Measurements from ENCODE around the gene LPAR2. TPM values are rescaled to one million over a fixed set of nuclear protein-coding genes. Genes with fewer than 3 reads are reported as not detected.

LPAR2 gene
- 40.3 TPM for total RNA-seq
- long read RNA-seq, partial matches to known transcripts: 20 of 28 reads
- long read RNA-seq, other reads (novel, unspliced or antisense): 5 of 28 reads

DNA sequence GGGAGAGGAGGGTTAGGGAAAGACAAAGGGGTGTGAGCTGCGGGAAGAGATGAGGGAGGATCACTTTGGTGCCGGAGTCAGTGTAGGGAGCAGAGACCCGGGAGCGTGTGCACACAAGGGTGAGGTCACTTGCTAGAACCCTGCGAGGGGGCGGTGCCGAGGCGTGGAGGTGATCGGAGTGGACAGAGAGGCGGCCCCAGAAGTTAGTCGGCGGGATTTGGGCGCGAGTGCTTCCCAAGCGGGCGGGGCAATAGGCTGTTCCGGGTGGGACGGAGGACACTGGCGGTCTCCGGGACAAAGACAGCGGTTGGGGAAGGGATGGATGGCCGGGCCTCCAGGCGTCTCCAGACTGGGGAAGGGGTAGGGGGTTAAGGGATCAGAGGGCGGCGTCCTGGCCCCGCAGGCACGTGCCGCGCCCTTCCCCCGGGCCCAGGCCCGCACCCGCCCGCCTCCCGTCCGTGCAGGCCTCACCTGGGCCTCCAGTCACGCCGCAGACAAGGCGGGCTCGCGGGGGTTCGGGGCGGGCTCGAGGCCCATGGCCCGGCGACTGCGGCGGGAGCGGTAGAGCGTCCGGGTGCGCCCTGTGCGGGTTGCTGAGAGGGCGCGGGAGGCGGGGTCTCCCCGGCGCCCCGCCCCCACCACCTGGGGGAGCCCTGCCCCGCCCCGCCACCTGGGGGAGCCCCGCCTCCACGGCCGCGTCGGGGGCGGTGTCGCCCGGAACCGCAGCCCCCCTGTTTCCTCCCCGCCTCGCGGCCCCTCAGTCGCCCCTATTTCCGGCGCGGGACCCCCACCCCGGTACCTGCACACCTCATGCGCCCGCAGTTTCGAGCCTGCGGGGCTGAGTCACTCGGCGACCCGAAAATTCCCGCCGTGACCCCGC is at the start of gene LPAR2:
Gene LPAR2, minus strand, starts transcription at position 600 of the 880 bp plus-strand sequence. CDS start 945 bp downstream, outside the sequence.
- Histone ChIP-seq H3K36me3 (peaks cover 14% of the 10 kb centered on the region), H3K27ac (peak within 1 kb of the TSS; percentile 69)
- intact Hi-C loops (cut with DNase I): no loop called here

GRCh38 chr19:19677579-19677978 is 49.6 kb upstream of the LPAR2 start:
- no peak for ATAC-seq
- intact Hi-C loops (cut with DNase I): no loop called here
- Histone ChIP-seq H3K4me1 (no peaks in the 10 kb centered on the region), H3K4me3 (no peak overlapping the region), H3K27me3 (ENCODE audit: low read depth) (no peaks in the 10 kb centered on the region), H3K36me3 (peaks cover 74% of the 10 kb centered on the region), H3K27ac (no peak overlapping the region), H3K9me3 (peaks cover 36% of the 10 kb centered on the region)
- TF ChIP-seq, protein P1, sequence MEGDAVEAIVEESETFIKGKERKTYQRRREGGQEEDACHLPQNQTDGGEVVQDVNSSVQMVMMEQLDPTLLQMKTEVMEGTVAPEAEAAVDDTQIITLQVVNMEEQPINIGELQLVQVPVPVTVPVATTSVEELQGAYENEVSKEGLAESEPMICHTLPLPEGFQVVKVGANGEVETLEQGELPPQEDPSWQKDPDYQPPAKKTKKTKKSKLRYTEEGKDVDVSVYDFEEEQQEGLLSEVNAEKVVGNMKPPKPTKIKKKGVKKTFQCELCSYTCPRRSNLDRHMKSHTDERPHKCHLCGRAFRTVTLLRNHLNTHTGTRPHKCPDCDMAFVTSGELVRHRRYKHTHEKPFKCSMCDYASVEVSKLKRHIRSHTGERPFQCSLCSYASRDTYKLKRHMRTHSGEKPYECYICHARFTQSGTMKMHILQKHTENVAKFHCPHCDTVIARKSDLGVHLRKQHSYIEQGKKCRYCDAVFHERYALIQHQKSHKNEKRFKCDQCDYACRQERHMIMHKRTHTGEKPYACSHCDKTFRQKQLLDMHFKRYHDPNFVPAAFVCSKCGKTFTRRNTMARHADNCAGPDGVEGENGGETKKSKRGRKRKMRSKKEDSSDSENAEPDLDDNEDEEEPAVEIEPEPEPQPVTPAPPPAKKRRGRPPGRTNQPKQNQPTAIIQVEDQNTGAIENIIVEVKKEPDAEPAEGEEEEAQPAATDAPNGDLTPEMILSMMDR (IDR thresholded peaks at IDR 0.05): no peak
- DNase-seq: no peak

More for the DNA sequence above, at the start of gene LPAR2:
- ATAC-seq (peak; percentile 94 to 96), DNase-seq (peak; percentile 72)
- TF ChIP-seq, protein P1 (IDR thresholded peaks at IDR 0.05): peak; percentile 6
- Histone ChIP-seq H3K9me3 (no peaks in the 10 kb centered on the region), H3K27me3 (ENCODE audit: low read depth) (no peaks in the 10 kb centered on the region), H3K4me1 (peaks cover 14% of the 10 kb centered on the region), H3K4me3 (peak within 1 kb of the TSS; percentile 64)

DNA sequence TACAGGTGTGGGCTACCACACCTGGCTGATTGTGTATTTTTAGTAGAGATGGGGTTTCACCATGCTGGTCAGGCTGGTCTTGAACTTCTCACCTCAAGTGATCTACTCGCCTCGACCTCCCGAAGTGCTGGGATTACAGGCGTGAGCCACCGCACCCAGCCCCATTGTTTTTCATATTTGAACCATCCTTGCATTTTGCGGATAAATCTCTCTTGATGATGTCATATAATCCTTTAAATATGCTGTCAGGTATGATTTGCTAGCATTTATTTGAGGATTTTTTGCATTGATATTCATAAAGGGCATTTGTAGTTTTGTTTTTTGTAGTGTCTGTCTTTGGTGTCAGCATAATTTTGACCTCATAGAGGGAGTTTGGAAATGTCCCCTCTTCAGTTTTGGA is 46.3 kb upstream of the LPAR2 start:
- no peak overlapping the region for H3K4me3 ChIP-seq
- peaks cover 61% of the 10 kb centered on the region for H3K36me3 ChIP-seq
- TF ChIP-seq, protein P1 (IDR thresholded peaks at IDR 0.05): no peak
- H3K27ac ChIP-seq: no peak overlapping the region
- H3K4me1 ChIP-seq: peaks cover 10% of the 10 kb centered on the region
- peaks cover 14% of the 10 kb centered on the region for H3K9me3 ChIP-seq
- DNase-seq (no peak), ATAC-seq (no peak)
- H3K27me3 ChIP-seq (ENCODE audit: low read depth): no peaks in the 10 kb centered on the region
- intact Hi-C loops (cut with DNase I): no loop called here

GRCh38 chr19:19672816-19673215 is 44.8 kb upstream of the LPAR2 start:
- H3K4me3 ChIP-seq: no peak overlapping the region
- no peaks in the 10 kb centered on the region for H3K27me3 ChIP-seq (ENCODE audit: low read depth)
- no peak overlapping the region for H3K27ac ChIP-seq
- intact Hi-C loops (cut with DNase I): no loop called here
- DNase-seq: no peak
- peaks cover 15% of the 10 kb centered on the region for H3K4me1 ChIP-seq
- TF ChIP-seq, protein P1 (IDR thresholded peaks at IDR 0.05): no peak
- H3K9me3 ChIP-seq: no peaks in the 10 kb centered on the region
- H3K36me3 ChIP-seq: peaks cover 46% of the 10 kb centered on the region
- no peak for ATAC-seq

- Histone ChIP-seq H3K4me1 (peaks cover 19% of the 10 kb centered on the region), H3K27me3 (ENCODE audit: low read depth) (no peaks in the 10 kb centered on the region), H3K4me3 (peak overlapping the region; percentile 94), H3K27ac (no peak overlapping the region), H3K9me3 (no peaks in the 10 kb centered on the region), H3K36me3 (peaks cover 21% of the 10 kb centered on the region)
- intact Hi-C loops (cut with DNase I): no loop called here
- TF ChIP-seq, protein P1 (IDR thresholded peaks at IDR 0.05): no peak
- ATAC-seq: no peak
- DNase-seq: no peak
Measured at GRCh38 chr19:19670070-19670551, 42.1 kb upstream of the LPAR2 start.

Data from lower lobe of right lung (tissue), 2 donors.